HepG2 (cell line): ENCODE results near the gene ZNF77. TPM values are rescaled to one million over a fixed set of nuclear protein-coding genes. Genes with fewer than 3 reads are reported as not detected.

Experiments used
- ATAC-seq: fragments of 200-7000 bp; cut with Tn5 transposase; 3 replicates; pipeline ENCODE4 v1.9.1; 2020; ENCODE audit warnings: mild to moderate bottlenecking, moderate library complexity
- BruUV-seq: library from RNA; stranded (reverse); fragments of 400-500 nt; replicated peaks from 2 replicates; lab custom pipeline; 2021; lab: Mats Ljungman, UMichigan
- CTCF ChIA-PET: fragments of 300-600 bp; formaldehyde crosslinking; extraction: SDS; loops from one replicate; lab custom pipeline; 2021; ENCODE audit warnings: low total read pairs, inconsistent platforms, low intra/inter-chr PET ratio; lab: Yijun Ruan, JAX
- POLR2A ChIA-PET: fragments of 350-600 bp; sonication (Branson Sonifier 250); formaldehyde crosslinking; loops from one replicate; lab custom pipeline; 2020; ENCODE audit warnings: antibody characterized with exemption, inconsistent platforms; lab: Yijun Ruan, JAX
- DNase-seq: peaks from one replicate; pipeline ENCODE4 v3.0.0-alpha.2; 2015; ENCODE audit warnings: low spot score
- FAIRE-seq: peaks from 3 replicates; lab custom pipeline; 2011; peaks lifted over from hg19 to GRCh38; lab: Jason Lieb, UNC
- H2AFZ ChIP-seq: one replicate; pipeline ENCODE4 v1.6.1; 2011; ENCODE audit warnings: low read length, inconsistent platforms
- H3K27ac ChIP-seq: fragments of 300-600 bp; 3 replicates; pipeline ENCODE4 v1.8.0; 2011; ENCODE audit warnings: mixed run types, mild to moderate bottlenecking, mixed read lengths, low read length, inconsistent platforms; ENCODE audit not compliant: insufficient read depth; ENCODE audit errors: extremely low read length
- H3K27me3 ChIP-seq, 2 experiments: fragments of 200-600 bp in 1 of 2; 2 replicates in 1 of 2; 3 replicates in 1 of 2; pipeline versions ENCODE4 v1.6.0 to v1.8.0; 2011; ENCODE audit warnings: low read length in 2 of 2, mild to moderate bottlenecking in 2 of 2, moderate library complexity in 2 of 2, inconsistent platforms in 1 of 2; ENCODE audit not compliant: insufficient read depth in 2 of 2, control insufficient read depth in 1 of 2
- H3K36me3 ChIP-seq, 2 experiments: fragments of 200-600 bp in 1 of 2; replicated peaks in 1 of 2; 2 replicates in 1 of 2; 3 replicates in 1 of 2; pipeline versions ENCODE4 v1.5.1 to v1.8.0; 2011; ENCODE audit warnings: low read length in 2 of 2, inconsistent platforms in 1 of 2; ENCODE audit not compliant: insufficient read depth in 2 of 2, control insufficient read depth in 1 of 2
- H3K4me1 ChIP-seq: 2 replicates; pipeline ENCODE4 v1.5.1; 2012; ENCODE audit warnings: low read length, inconsistent platforms; ENCODE audit not compliant: insufficient read depth
- H3K4me2 ChIP-seq: 2 replicates; pipeline ENCODE4 v1.6.0; 2011; ENCODE audit warnings: low read depth, low read length, inconsistent platforms
- H3K4me3 ChIP-seq, 3 experiments: fragments of 200-600 bp in 1 of 3; sonication (generic), shearing (Covaris generic) in 1 of 3; replicated peaks in 1 of 3; 2 replicates each; pipeline ENCODE4 v1.5.1; 2011 to 2016; ENCODE audit warnings: low read length in 3 of 3, inconsistent platforms in 2 of 3, low read depth in 2 of 3, mild to moderate bottlenecking in 2 of 3, control low read depth in 1 of 3, mixed read lengths in 1 of 3; ENCODE audit not compliant: insufficient read depth in 1 of 3
- H3K79me2 ChIP-seq: one replicate; pipeline ENCODE4 v1.6.1; 2011; ENCODE audit warnings: low read length, inconsistent platforms; ENCODE audit not compliant: insufficient read depth
- H3K9ac ChIP-seq: 2 replicates; pipeline ENCODE4 v1.6.0; 2011; ENCODE audit warnings: mild to moderate bottlenecking, low read depth, low read length, inconsistent platforms; ENCODE audit not compliant: insufficient read depth
- H3K9me3 ChIP-seq: 2 replicates; pipeline ENCODE4 v1.5.1; 2012; ENCODE audit warnings: mild to moderate bottlenecking, low read length
- H4K20me1 ChIP-seq: 2 replicates; pipeline ENCODE4 v1.6.0; 2011; ENCODE audit warnings: inconsistent platforms, mild to moderate bottlenecking, low read length, moderate library complexity; ENCODE audit not compliant: insufficient read depth
- CSRNP1 ChIP-seq: sonication (generic); formaldehyde crosslinking; IDR thresholded peaks from 2 replicates; pipeline ENCODE4 v1.8.1; 2023; ENCODE audit warnings: mild to moderate bottlenecking, missing genetic modification reagents
- NR2F1 ChIP-seq, 2 experiments: fragments of 450-650 bp in 1 of 2; formaldehyde crosslinking in 1 of 2; IDR thresholded peaks; 2 replicates each; pipeline versions ENCODE4 v1.5.0 to v1.6.1; 2016 to 2020; ENCODE audit warnings: mild to moderate bottlenecking in 1 of 2, missing compliant biosample characterization in 1 of 2, missing genetic modification reagents in 1 of 2, moderate library complexity in 1 of 2
- SNAPC5 ChIP-seq: sonication (generic); formaldehyde crosslinking; IDR thresholded peaks from 2 replicates; pipeline ENCODE4 v1.8.1; 2023; ENCODE audit warnings: mild to moderate bottlenecking, missing genetic modification reagents, borderline replicate concordance
- ZBTB26 ChIP-seq: IDR thresholded peaks from 2 replicates; pipeline ENCODE4 v1.6.1; 2016; ENCODE audit warnings: missing compliant biosample characterization, missing genetic modification reagents, borderline replicate concordance
- ZBTB40 ChIP-seq, 2 experiments: fragments of 450-650 bp in 1 of 2; sonication (generic) in 1 of 2; formaldehyde crosslinking in 1 of 2; IDR thresholded peaks; 2 replicates each; pipeline versions ENCODE4 v1.6.1 to v1.8.0; 2016 to 2022; ENCODE audit warnings: antibody characterized with exemption in 1 of 2, mild to moderate bottlenecking in 1 of 2, missing genetic modification reagents in 1 of 2
- ZNF670 ChIP-seq: sonication (generic); formaldehyde crosslinking; IDR thresholded peaks from 2 replicates; pipeline ENCODE4 v1.8.0; 2022; ENCODE audit warnings: mild to moderate bottlenecking, missing genetic modification reagents, borderline replicate concordance
- WGBS: methylation state at CpG from one replicate; pipeline ENCODE4 v1.1.6; 2017; ENCODE audit warnings: low lambda C conversion rate; 5-methylcytosine and 5-hydroxymethylcytosine counted together
- in situ Hi-C: cut with HindIII; loops from 2 replicates; pipeline ENCODE4 v1.10.0; 2017; ENCODE audit warnings: low pct_unique_long_range_greater_than_20kb; ENCODE audit not compliant: extremely low pct_ligation_motif_present
- intact Hi-C: fragments of 100-400 bp; cut with micrococcal nuclease; formaldehyde crosslinking; loops from one replicate; pipeline ENCODE4 v1.10.0; 2022; ENCODE audit not compliant: unreplicated experiment
- polyA plus RNA-seq, 8 experiments: library from polyadenylated mRNA; depleted of rRNA in 3 of 8; stranded (reverse) in 7 of 8; unstranded in 1 of 8; fragments of >200 nt; fragmentation: Illumina TruSeq in 4 of 8; extraction: Trizol in 4 of 8; gene quantifications; 2 replicates each; pipeline versions ENCODE4 v1.2.1 to v1.2.3, GENCODE V29; 2011 to 2016; ENCODE audit warnings: low read depth in 4 of 8, missing spikeins in 1 of 8, mixed read lengths in 1 of 8; ENCODE audit not compliant: insufficient read depth in 1 of 8
- total RNA-seq, 5 experiments: library from RNA; depleted of rRNA; stranded (reverse); fragments of >200 nt; fragmentation: Illumina TruSeq; extraction: Trizol; gene quantifications; 2 replicates each; pipeline ENCODE4 v1.2.3, GENCODE V29; 2016; ENCODE audit warnings: low read depth in 1 of 5

The ZNF77 gene
- total and polyA plus RNA-seq, 2 of the 13 experiments (the other 11 are each of a cell fraction or from before 2014, with no cell fraction given), result 7.1 to 11.5 TPM

GRCh38 chr19:2977746-2978138, 33.0 kb upstream of the ZNF77 start:
- in situ Hi-C loops (no loop called here), intact Hi-C loops (loop anchor here (1.0 to 5.0 kb wide), 2 partner anchors 58 to 115 kb away; partner anchors contain the start of gene GNA11)
- Histone ChIP-seq H3K4me3 (peak overlapping the region; percentile 62 to 78 (median 69)), H3K27ac (peak overlapping the region; percentile 40), H3K9ac (peak overlapping the region; percentile 37; the same call in 1 of the 2 replicates), H3K36me3 (no peaks in the 10 kb centered on the region), H3K27me3 (peaks cover 0 to 29% of the 10 kb centered on the region in 2 experiments; a peak in 4 of 5 replicates), H3K4me2 (peak overlapping the region; percentile 93), H2AFZ (peak overlapping the region; percentile 23), H3K9me3 (no peaks in the 10 kb centered on the region), H3K4me1 (peaks cover 55% of the 10 kb centered on the region), H4K20me1 (no peaks in the 10 kb centered on the region), H3K79me2 (no peaks in the 10 kb centered on the region)
- ATAC-seq (peak; percentile 60), FAIRE-seq (no peak), DNase-seq (no peak)
- POLR2A ChIA-PET, result interaction anchor here (0.9 to 2.7 kb wide), 3 partner anchors 27 to 58 kb away, joined by 4 to 10 read pairs (median 9); no protein-coding TSS in a partner anchor
- 0% methylated on average over 4 of the region's 10 CpGs for WGBS
- CTCF ChIA-PET, result no interaction called here
- BruUV-seq, result no TSS peak
- TF ChIP-seq ZNF670 (0 out of 2 replicates have a peak, but pooled peaks have one; percentile 15), CSRNP1 (no peak), ZBTB26 (CRISPR knock-in tag) (0 out of 2 replicates have a peak, but pooled peaks have one; percentile 5), NR2F1 (CRISPR knock-in tag; IDR thresholded peaks at IDR 0.05) (0 out of 4 replicates have a peak, but pooled peaks of 1 of the 2 experiments have one; percentile 5), SNAPC5 (CRISPR knock-in tag) (no peak), ZBTB40 (IDR thresholded peaks at IDR 0.05) (no peak), ZBTB40 (CRISPR knock-in tag; IDR thresholded peaks at IDR 0.05) (0 out of 2 replicates have a peak, but pooled peaks have one; percentile 5)
